AG04450 (cell line): ENCODE data around the gene TMEM219. TPM values are rescaled to one million over a fixed set of nuclear protein-coding genes. Genes with fewer than 3 reads are reported as not detected.

Experiments used
- CTCF ChIA-PET: fragments of 300-600, 350-600 bp; formaldehyde crosslinking; extraction: SDS; loops from one replicate; lab custom pipeline; 2022; ENCODE audit warnings: antibody characterized with exemption, inconsistent platforms; lab: Charles Lee
- POLR2A ChIA-PET: fragments of 350-600 bp; formaldehyde crosslinking; extraction: SDS; loops from one replicate; lab custom pipeline; 2021; ENCODE audit warnings: antibody characterized with exemption, inconsistent platforms; lab: Yijun Ruan, JAX
- DNase-seq: peaks from one replicate; pipeline ENCODE4 v3.0.0-alpha.2; 2011; ENCODE audit warnings: low read depth, low spot score
- H3K27ac ChIP-seq: one replicate; pipeline ENCODE4 v1.5.1; 2012; ENCODE audit warnings: low read depth, low read length, control low read depth
- H3K27me3 ChIP-seq: one replicate; pipeline ENCODE4 v1.6.0; 2012; ENCODE audit warnings: low read length; ENCODE audit not compliant: control insufficient read depth, insufficient read depth
- H3K4me3 ChIP-seq: 2 replicates; pipeline ENCODE4 v1.5.1; 2011; ENCODE audit warnings: mild to moderate bottlenecking, low read depth, low read length, control low read depth
- H3K9me3 ChIP-seq: 2 replicates; pipeline ENCODE4 v1.5.1; 2012; ENCODE audit warnings: low read length; ENCODE audit not compliant: control insufficient read depth, insufficient read depth
- CTCF ChIP-seq: IDR thresholded peaks from 2 replicates; pipeline ENCODE4 v1.5.1; 2011; ENCODE audit warnings: low read depth, low read length, control low read depth, inconsistent platforms
- polyA plus RNA-seq: library from polyadenylated mRNA; depleted of rRNA; stranded (reverse); fragments of >200 nt; gene quantifications from 2 replicates; pipeline ENCODE4 v1.2.3, GENCODE V29; 2011

TMEM219 gene
- polyA plus RNA-seq, 1 experiment = 88.6 TPM

GRCh38 chr16:29975134-29975538 lies 13.3 kb downstream of the TMEM219 start:
- TF ChIP-seq CTCF = no peak
- ChIA-PET CTCF (interaction anchor here (1.7 kb wide), 1 partner anchor 57 kb away, joined by 4 read pairs; no protein-coding TSS in a partner anchor), POLR2A (interaction anchor here (0.6 to 1.2 kb wide), 2 partner anchors 49 to 298 kb away, joined by 4 to 5 read pairs; partner anchors contain the start of gene KCTD13)
- Histone ChIP-seq H3K27me3 (no peaks in the 10 kb centered on the region), H3K9me3 (no peaks in the 10 kb centered on the region; the same call in 1 of the 2 replicates), H3K4me3 (peak overlapping the region; percentile 92), H3K27ac (no peak overlapping the region)
- DNase-seq = no peak

GRCh38 chr16:29975811-29976511 lies 14.1 kb downstream of the TMEM219 start:
- CTCF ChIA-PET = interaction anchor here (1.7 kb wide), 1 partner anchor 56 kb away, joined by 4 read pairs; no protein-coding TSS in a partner anchor
- POLR2A ChIA-PET = interaction anchor here (1.2 kb wide), 1 partner anchor 50 kb away, joined by 4 read pairs; the partner anchor contains the start of gene KCTD13
- Histone ChIP-seq H3K27me3 (no peaks in the 10 kb centered on the region), H3K4me3 (peak overlapping the region; percentile 92), H3K9me3 (no peaks in the 10 kb centered on the region; the same call in 1 of the 2 replicates), H3K27ac (no peak overlapping the region)
- no peak for TF ChIP-seq CTCF
- DNase-seq = no peak

- ChIA-PET POLR2A (no interaction called here), CTCF (no interaction called here)
- no peak overlapping the region for H3K4me3 ChIP-seq
- no peak for TF ChIP-seq CTCF
- DNase-seq = no peak
- H3K9me3 ChIP-seq = no peaks in the 10 kb centered on the region; the same call in 1 of the 2 replicates
- H3K27me3 ChIP-seq = no peaks in the 10 kb centered on the region
- no peak overlapping the region for H3K27ac ChIP-seq
These were observed 15.4 kb downstream of the TMEM219 start for GRCh38 chr16:29977063-29977825.

GRCh38 chr16:29978081-29978480 lies 16.2 kb downstream of the TMEM219 start:
- CTCF ChIA-PET = interaction anchor here (0.6 kb wide), 1 partner anchor 77 kb away, joined by 4 read pairs; no protein-coding TSS in a partner anchor
- no peak for DNase-seq
- H3K9me3 ChIP-seq = no peaks in the 10 kb centered on the region; the same call in 1 of the 2 replicates
- no peaks in the 10 kb centered on the region for H3K27me3 ChIP-seq
- TF ChIP-seq CTCF = no peak
- H3K27ac ChIP-seq = no peak overlapping the region
- POLR2A ChIA-PET = no interaction called here
- no peak overlapping the region for H3K4me3 ChIP-seq
